Renal cortical epithelial cell (primary cell): ENCODE measurements around the gene UVSSA. TPM values are rescaled to one million over a fixed set of nuclear protein-coding genes. Genes with fewer than 3 reads are reported as not detected.
"Not testable (repeated sequence)": the region's sequence is repeated elsewhere in the genome, so short reads cannot be mapped to it uniquely, and the experiment has no call there.

ENCODE experiments used
- DNase-seq: peaks from one replicate; pipeline ENCODE4 v3.0.0-alpha.2; 2011; ENCODE audit warnings: low read depth
- total RNA-seq: library from RNA; depleted of rRNA; stranded (reverse); fragments of >200 nt; gene quantifications from 2 replicates; pipeline ENCODE4 v1.2.3, GENCODE V29; 2014

Gene UVSSA
- total RNA-seq, 1 donor from 2014 or later = 10.9 TPM

DNA sequence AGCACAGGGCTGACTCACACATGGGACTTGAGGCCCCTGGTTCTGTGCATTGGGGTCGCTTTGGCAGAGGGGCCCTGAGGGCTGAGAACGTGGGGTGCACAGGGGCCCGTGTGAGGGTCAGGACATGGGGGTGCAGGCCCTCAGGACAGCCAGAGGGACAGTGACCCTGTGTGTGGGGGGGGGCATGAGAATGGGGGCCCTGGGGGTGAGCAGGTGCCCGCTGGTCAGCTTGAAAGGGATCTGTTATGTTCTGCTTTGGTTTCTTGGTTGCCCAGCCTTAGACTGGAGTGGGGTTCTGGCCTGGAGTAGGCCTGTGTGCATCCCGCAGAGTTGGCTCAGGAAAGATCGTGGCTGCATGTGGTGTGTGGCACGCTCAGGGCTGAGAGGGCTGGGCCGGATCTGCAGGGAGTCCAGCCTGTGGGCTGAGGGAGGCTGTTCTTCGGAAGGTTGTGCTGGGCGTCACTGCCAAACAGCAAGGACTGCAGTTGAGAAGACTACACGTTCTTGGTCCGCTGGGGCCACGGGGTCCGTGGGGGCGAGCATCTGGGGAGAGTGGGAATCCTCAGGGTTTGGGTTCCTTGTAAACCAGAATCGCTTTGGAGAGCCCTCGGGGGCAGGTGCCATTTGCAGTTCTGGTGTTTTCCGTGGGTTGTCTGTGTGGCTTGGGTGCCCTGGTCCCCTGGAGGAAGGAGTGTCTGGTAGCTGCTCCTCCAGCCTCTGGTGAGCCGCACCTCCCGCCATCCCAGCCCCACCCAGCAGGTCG, 15.2 kb upstream of the UVSSA start:
- DNase-seq = no peak

GRCh38 chr4:1332686-1333085, 14.3 kb upstream of the UVSSA start:
- DNase-seq = no peak

DNA sequence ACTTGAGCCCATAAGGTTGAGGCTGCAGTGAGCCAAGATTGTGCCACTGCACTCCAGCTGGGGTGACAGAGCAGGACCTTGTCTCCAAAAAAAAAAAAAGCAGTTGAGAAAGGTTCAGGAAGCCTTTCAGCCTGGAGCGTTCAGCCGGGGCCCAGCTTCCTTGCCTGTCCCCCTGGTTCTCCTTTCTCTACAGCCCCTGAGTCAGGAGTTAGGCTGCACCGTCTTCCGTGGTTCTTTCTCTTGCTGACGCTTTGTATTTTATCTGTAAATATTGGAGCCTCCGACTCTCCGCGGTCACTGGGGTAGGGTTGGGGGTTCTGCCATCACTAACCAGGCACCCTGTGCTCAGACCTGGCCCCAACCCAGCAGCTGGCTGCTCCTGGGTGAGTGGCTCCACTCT, 13.8 kb upstream of the UVSSA start:
- DNase-seq = no peak

GRCh38 chr4:1333851-1334578, 13.0 kb upstream of the UVSSA start:
- not testable (repeated sequence) for DNase-seq

GRCh38 chr4:1334579-1334895, 12.5 kb upstream of the UVSSA start:
- no peak for DNase-seq

- DNase-seq = peak; percentile 13
These were observed 11.7 kb upstream of the UVSSA start for GRCh38 chr4:1335193-1335883.

DNA sequence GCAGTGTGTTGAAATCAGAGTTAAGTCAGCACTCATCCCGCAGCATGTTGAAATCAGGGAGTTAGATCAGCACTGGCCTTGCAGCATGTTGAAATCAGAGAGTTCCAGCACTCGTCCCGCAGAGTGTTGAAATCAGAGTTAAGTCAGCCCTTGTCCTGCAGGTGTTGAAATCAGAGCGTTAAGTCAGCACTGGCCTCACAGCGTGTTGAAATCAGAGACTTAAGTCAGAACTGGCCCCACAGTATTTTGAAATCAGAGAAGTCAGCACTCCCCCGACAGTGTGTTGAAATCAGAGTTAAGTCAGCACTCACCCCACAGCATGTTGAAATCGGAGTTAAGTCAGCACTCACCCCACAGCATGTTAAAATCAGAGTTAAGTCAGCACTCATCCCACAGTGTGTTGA, 10.9 kb upstream of the UVSSA start:
- DNase-seq = peak; percentile 54

DNA sequence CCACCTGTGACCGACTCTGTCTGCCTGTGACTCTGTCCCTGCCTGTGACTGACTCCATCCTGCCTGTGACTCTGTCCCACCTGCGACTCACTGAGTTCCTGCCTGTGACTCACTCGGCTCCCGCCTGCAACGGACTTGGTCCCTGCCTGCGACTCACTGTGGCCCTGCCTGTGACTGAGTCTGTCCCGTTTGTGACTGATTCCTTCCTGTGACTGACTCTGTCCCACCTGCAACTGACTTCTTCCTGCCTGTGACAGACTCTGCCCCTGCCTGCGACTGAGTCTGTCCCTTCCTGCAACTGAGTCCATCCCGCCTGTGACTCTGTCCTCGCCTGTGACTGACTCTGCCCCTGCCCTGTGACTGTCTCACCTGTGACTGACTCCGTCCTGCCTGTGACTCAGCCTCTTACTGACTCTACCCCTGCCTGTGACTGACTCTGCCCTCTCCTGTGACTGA, 9.6 kb upstream of the UVSSA start:
- peak; percentile 23 for DNase-seq

- no peak for DNase-seq
These were observed 8.9 kb upstream of the UVSSA start for GRCh38 chr4:1337951-1338751.

DNA sequence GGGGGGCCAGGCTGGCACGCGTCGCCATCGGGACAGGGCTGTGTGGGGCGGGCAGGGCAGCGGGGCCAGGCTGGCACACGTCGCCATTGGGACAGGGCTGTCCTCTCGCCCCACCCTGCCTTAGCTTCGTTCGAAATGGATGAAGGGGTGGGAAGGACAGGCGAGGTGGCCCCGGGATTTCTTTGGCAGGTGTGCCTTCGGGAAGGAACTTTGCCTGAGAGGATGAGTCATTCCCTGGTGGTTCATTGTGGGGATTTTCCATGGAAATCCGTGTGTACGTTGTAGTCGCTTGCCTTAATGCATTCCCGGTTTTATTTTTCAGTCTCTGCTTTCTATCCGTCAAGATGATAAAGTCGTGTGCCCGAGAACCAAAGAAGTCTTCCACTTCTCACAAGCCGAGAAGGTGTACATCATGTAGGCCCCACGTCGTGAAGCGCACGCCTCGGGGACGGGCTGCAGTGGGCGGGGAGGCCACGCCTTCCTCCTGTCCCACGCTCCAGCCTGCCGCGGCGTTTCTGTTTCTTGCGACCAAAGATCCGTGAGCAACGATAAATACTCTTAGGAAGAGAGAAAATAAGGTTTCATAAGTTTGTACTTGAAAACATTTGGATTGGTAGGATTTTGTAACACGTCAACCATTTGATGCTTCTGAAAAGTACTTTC, 8.1 kb upstream of the UVSSA start:
- no peak for DNase-seq

DNA sequence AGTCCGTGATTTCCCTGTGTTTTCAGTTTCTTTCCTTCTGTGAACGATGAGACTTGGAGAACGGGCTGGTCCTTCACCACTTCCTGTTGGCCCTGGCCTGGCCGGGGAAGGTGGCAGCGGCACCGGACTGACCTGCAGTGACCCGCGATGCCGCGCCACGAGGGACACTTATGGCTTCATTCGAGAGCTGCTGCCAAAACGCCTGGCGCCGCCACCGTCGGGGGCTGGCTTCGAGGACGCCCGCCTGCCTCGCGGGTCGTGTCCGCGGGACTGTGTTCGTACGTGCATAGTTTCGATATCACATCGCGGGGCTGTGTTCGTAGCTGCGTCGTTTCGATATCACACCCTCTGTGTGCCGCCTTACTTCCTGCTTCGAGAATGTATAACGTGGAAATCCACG, 7.5 kb upstream of the UVSSA start:
- no peak for DNase-seq

GRCh38 chr4:1340181-1340747, 6.7 kb upstream of the UVSSA start:
- no peak for DNase-seq

DNA sequence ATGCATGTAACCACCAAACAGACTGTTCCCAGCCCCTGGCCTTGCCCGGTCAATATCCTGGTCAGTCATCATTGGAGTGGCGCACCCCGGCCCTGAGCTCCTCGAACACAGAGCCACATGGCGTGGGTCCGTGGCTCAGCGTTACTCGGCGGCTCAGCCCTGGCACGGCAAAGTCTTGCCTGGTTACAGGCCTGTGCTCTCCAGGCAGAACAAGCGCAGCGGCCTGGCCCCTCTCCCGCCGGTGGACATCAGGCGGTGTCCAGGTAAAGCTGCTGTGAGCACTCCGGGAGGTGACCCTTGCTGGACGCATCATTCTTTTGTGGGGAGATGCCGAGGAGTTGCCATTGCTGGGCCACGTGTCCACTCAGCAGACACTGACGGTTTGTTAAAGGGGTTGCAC, 6.1 kb upstream of the UVSSA start:
- no peak for DNase-seq

DNA sequence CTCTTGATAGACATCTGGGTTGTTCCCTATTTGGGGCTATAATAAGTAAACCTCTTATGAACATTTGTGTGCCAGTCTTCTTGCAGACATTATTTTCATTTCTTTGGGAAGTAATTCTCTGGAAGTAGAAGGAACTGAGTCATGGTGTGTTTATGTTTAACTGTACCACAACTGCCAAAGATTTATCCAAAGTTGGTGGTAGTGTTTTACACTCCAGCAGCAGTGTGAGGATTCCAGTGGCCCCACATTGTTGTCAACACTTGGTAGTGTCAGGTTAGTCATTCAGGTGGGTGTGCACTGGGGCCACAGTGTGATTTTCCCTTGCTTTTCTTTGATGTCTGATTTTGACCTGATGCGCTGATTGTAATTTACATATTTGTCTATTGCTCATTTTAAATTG, 5.0 kb upstream of the UVSSA start:
- DNase-seq = peak; percentile 19

DNA sequence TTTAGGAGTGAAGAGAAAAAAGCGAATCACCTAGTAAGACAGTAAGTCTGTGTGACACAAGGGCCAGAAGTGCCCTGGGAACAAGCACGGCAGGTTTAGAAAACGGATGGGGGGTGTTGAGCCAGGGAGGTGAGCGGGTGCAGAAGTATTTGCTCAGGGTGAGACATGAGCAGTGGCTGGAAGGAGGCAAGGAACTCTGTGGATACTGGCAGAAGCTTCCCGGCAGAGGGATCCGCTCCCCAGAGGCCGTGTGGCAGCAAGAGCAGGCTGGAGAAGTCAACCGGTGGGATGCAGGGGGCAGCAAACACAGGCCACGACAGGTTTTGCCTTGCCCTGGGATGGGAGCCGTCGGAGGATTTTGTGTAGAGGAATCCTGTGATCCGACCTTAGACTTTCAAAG, 2.3 kb upstream of the UVSSA start:
- no peak for DNase-seq

DNA sequence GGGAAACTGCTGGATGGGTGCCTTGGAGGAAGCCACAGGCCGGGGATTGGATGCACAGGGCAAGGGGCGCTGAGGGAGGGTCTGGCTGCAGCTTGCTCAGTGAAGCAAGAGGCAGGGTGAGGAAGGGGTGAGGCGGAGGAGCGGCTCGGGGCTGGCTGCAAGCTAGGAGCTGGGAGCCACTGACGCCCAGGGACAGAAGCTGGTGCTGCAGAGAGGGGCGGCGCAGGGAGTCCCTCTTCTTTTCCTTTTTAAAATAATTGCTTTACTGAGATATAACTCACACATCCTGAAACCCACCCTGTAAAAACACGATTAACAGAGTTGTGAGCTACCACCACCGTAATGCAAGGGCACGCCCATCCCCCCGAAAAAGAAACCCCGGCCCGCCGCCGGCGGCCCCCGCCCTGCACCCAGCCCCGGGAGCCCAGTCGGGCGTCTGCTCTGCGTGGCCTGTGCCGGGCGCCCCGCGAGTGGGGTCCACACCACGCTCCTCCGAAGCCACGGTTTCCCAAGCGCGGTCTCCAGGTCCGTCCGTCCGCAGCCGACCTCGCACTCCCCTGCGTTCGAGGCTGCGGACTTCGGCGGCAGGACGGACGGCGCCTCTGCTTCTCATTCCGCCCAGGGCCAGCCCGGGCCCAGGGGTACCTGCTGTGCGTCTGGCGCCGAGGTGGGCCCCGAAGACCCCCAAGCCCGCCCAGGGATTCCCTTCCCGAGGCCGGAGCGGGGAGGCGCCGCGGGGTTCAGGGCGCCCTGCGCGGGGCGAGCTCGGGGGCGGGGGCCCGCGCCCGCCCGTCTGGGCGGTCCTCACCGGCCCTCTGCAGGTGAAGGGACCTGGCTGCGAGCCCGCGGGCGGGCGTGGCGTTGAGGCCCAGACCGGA, 866 bp upstream of the UVSSA start:
- peak; percentile 38 for DNase-seq

GRCh38 chr4:1347410-1347864, 429 bp downstream of the UVSSA start:
- peak; percentile 51 for DNase-seq

- DNase-seq = no peak
These were observed 1.1 kb downstream of the UVSSA start for GRCh38 chr4:1348014-1348513.

DNA sequence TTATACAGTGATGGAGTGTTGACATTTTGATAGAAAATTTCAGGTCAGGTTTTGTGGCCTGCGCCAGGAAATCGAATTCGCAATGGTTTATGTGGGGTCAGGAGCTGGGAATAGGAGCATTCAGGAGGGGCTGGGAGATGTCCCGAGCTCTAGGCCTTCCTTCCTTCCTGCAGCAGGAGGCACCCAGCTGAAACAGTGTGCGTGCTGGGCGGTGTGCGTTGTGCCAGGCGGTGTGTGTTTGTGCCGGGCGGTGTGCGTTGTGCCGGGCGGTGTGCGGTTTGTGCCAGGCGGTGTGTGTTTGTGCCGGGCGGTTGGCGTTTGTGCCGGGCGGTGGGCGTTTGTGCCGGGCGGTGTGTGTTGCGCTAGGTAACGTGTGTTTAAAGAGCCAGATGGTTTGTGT, 1.7 kb downstream of the UVSSA start:
- no peak for DNase-seq
